NK-92 (cell line): ENCODE results near the gene RAB3D.

Experiments
- DNase-seq: peaks from one replicate; lab custom pipeline; 2025; ENCODE audit not compliant: unreplicated experiment; lab: John Stamatoyannopoulos, UW

The RAB3D gene

GRCh38 chr19:11299946-11300810 is 39.3 kb downstream of the RAB3D start:
- no peak for DNase-seq

- DNase-seq = no peak
These were observed 43.2 kb downstream of the RAB3D start for GRCh38 chr19:11296264-11296663.

GRCh38 chr19:11295665-11296245 is 43.7 kb downstream of the RAB3D start, which contains the start of gene TSPAN16:
TSS of gene TSPAN16 (plus strand) at chr19:11296160. CDS start at chr19:11296298, 138 bp downstream.
- DNase-seq = no peak

- DNase-seq = no peak
These were observed 44.3 kb downstream of the RAB3D start for GRCh38 chr19:11295180-11295579.

- DNase-seq = no peak
These were observed 45.7 kb downstream of the RAB3D start for GRCh38 chr19:11293433-11294389.

- DNase-seq = no peak
These were observed 47.5 kb downstream of the RAB3D start for GRCh38 chr19:11291991-11292390.

- DNase-seq = no peak
These were observed 48.0 kb downstream of the RAB3D start for GRCh38 chr19:11291415-11291814.

GRCh38 chr19:11290256-11290655 is 49.2 kb downstream of the RAB3D start:
- no peak for DNase-seq

- no peak for DNase-seq
These were observed 51.1 kb downstream of the RAB3D start for GRCh38 chr19:11288349-11288748.

GRCh38 chr19:11286312-11286974 is 53.0 kb downstream of the RAB3D start:
- no peak for DNase-seq

GRCh38 chr19:11284515-11284914 is 54.9 kb downstream of the RAB3D start:
- DNase-seq = no peak

- no peak for DNase-seq
These were observed 58.0 kb downstream of the RAB3D start for GRCh38 chr19:11281356-11282049.

GRCh38 chr19:11279505-11280236 is 59.8 kb downstream of the RAB3D start:
- no peak for DNase-seq

GRCh38 chr19:11278670-11279069 is 60.8 kb downstream of the RAB3D start:
- no peak for DNase-seq

- no peak for DNase-seq
These were observed 64.8 kb downstream of the RAB3D start for GRCh38 chr19:11274533-11275086.

GRCh38 chr19:11273989-11274388 is 65.5 kb downstream of the RAB3D start:
- no peak for DNase-seq

GRCh38 chr19:11273296-11273695 is 66.2 kb downstream of the RAB3D start:
- no peak for DNase-seq
